Activated CD8-positive, alpha-beta memory T cell treated with anti-CD3 and anti-CD28 coated beads, Interleukin-2, amount 50 U/mL, for 48 hours (primary cell): Measurements from ENCODE around the gene SMIM7.
"Not testable (repeated sequence)": the region's sequence is repeated elsewhere in the genome, so short reads cannot be mapped to it uniquely, and the experiment has no call there.

ENCODE experiments used
- DNase-seq: peaks from one replicate; pipeline ENCODE4 v3.0.0-alpha.2; 2020

The SMIM7 gene

GRCh38 chr19:16654140-16654539, 5.8 kb downstream of the SMIM7 start:
- no peak for DNase-seq

GRCh38 chr19:16652854-16653253, 7.1 kb downstream of the SMIM7 start:
- DNase-seq, result no peak

- DNase-seq, result not testable (repeated sequence)
Measured at GRCh38 chr19:16651421-16652188, 8.3 kb downstream of the SMIM7 start.

GRCh38 chr19:16650821-16651220, 9.1 kb downstream of the SMIM7 start:
- DNase-seq, result no peak

GRCh38 chr19:16649734-16650133, 10.2 kb downstream of the SMIM7 start:
- no peak for DNase-seq

- no peak for DNase-seq
Measured at GRCh38 chr19:16645140-16645539, 14.8 kb downstream of the SMIM7 start.

GRCh38 chr19:16641695-16642094, 18.2 kb downstream of the SMIM7 start:
- DNase-seq, result no peak

- no peak for DNase-seq
Measured at GRCh38 chr19:16640951-16641350, 19.0 kb downstream of the SMIM7 start.

GRCh38 chr19:16638666-16639065, 21.3 kb downstream of the SMIM7 start:
- no peak for DNase-seq

GRCh38 chr19:16637535-16637934, 22.4 kb downstream of the SMIM7 start:
- no peak for DNase-seq

- no peak for DNase-seq
Measured at GRCh38 chr19:16631465-16631864, 28.5 kb downstream of the SMIM7 start.

GRCh38 chr19:16628984-16629691, 30.8 kb downstream of the SMIM7 start:
- no peak for DNase-seq

- peak; percentile 100 for DNase-seq
Measured at GRCh38 chr19:16628183-16628983, 31.6 kb downstream of the SMIM7 start, which contains the start of gene MED26. Gene MED26 (minus strand): TSS chr19:16628204. CDS start chr19:16627943, 261 bp downstream.

GRCh38 chr19:16627928-16628182, 32.1 kb downstream of the SMIM7 start:
- no peak for DNase-seq

- peak; percentile 59 for DNase-seq
Measured at GRCh38 chr19:16627193-16627927, 32.6 kb downstream of the SMIM7 start.

- no peak for DNase-seq
Measured at GRCh38 chr19:16626796-16627192, 33.1 kb downstream of the SMIM7 start.

- no peak for DNase-seq
Measured at GRCh38 chr19:16625163-16625958, 34.6 kb downstream of the SMIM7 start.

GRCh38 chr19:16624236-16624635, 35.7 kb downstream of the SMIM7 start:
- no peak for DNase-seq

GRCh38 chr19:16623576-16623975, 36.4 kb downstream of the SMIM7 start:
- no peak for DNase-seq

GRCh38 chr19:16623066-16623465, 36.9 kb downstream of the SMIM7 start:
- DNase-seq, result no peak

- DNase-seq, result no peak
Measured at GRCh38 chr19:16621165-16621800, 38.7 kb downstream of the SMIM7 start.

- DNase-seq, result no peak
Measured at GRCh38 chr19:16620584-16620983, 39.4 kb downstream of the SMIM7 start.
